CD4-positive, CD25-positive, alpha-beta regulatory T cell (primary cell): ENCODE data around the gene AQP3. TPM values are rescaled to one million over a fixed set of nuclear protein-coding genes. Genes with fewer than 3 reads are reported as not detected.
A peak's percentile ranks its signal among the peaks of the same experiment; 100 is the strongest.

Experiments used
- ATAC-seq, 2 donors: fragments of 150-1000 bp; cut with Tn5 transposase; one replicate each; pipeline ENCODE4 v1.10.0; 2021; ENCODE audit warnings: low read depth in 2 of 2, moderate number of reproducible peaks in 2 of 2, moderate library complexity in 1 of 2
- DNase-seq, 3 donors: peaks; one replicate each; pipeline versions ENCODE4 v3.0.0 to v3.0.0-alpha.2; 2012 to 2022; ENCODE audit warnings: mixed read lengths in 1 of 3
- H3K27ac ChIP-seq: one replicate; pipeline ENCODE4 v1.7.0; 2013; ENCODE audit warnings: mild to moderate bottlenecking, low read length; ENCODE audit not compliant: insufficient read depth, poor library complexity, severe bottlenecking
- H3K27me3 ChIP-seq: one replicate; pipeline ENCODE4 v1.7.0; 2013; ENCODE audit warnings: low read length; ENCODE audit not compliant: control insufficient read depth, insufficient read depth
- H3K36me3 ChIP-seq: one replicate; pipeline ENCODE4 v1.7.0; 2013; ENCODE audit warnings: mild to moderate bottlenecking, low read length, moderate library complexity; ENCODE audit not compliant: control insufficient read depth, insufficient read depth
- H3K4me1 ChIP-seq: 2 replicates; pipeline ENCODE4 v1.7.0; 2013; ENCODE audit warnings: mild to moderate bottlenecking, low read length; ENCODE audit not compliant: insufficient read depth, control insufficient read depth, poor library complexity, severe bottlenecking
- H3K4me3 ChIP-seq: one replicate; pipeline ENCODE4 v1.7.0; 2013; ENCODE audit warnings: low read depth, mild to moderate bottlenecking, low read length, moderate library complexity
- H3K9me3 ChIP-seq, 2 experiments: 1 replicate in 1 of 2; 2 replicates in 1 of 2; pipeline ENCODE4 v1.7.0; 2013; ENCODE audit warnings: low read length in 2 of 2, mild to moderate bottlenecking in 1 of 2, moderate library complexity in 1 of 2; ENCODE audit not compliant: control insufficient read depth in 2 of 2
- H3K27ac Mint-ChIP-seq, 3 donors: one replicate each; pipeline ENCODE4 v1.8.0; 2020 to 2022; ENCODE audit warnings: mild to moderate bottlenecking in 3 of 3, mixed read lengths in 3 of 3, moderate library complexity in 2 of 3
- H3K27me3 Mint-ChIP-seq: one replicate; pipeline ENCODE4 v1.8.0; 2022; ENCODE audit warnings: mild to moderate bottlenecking, mixed read lengths
- H3K36me3 Mint-ChIP-seq: one replicate; pipeline ENCODE4 v1.8.0; 2020; ENCODE audit warnings: mixed read lengths
- H3K4me1 Mint-ChIP-seq, 4 donors: one replicate each; pipeline ENCODE4 v1.8.0; 2020 to 2022; ENCODE audit warnings: mixed read lengths in 4 of 4, mild to moderate bottlenecking in 1 of 4
- H3K4me3 Mint-ChIP-seq, 4 donors: one replicate each; pipeline ENCODE4 v1.8.0; 2020 to 2022; ENCODE audit warnings: mild to moderate bottlenecking in 4 of 4, mixed read lengths in 4 of 4, moderate library complexity in 3 of 4
- H3K9me3 Mint-ChIP-seq, 7 donors: one replicate each; pipeline ENCODE4 v1.8.0; 2020 to 2022; ENCODE audit warnings: mixed read lengths in 7 of 7, mild to moderate bottlenecking in 3 of 7, moderate library complexity in 2 of 7
- polyA plus RNA-seq, 4 donors: library from polyadenylated mRNA; unstranded; fragments of 300-500 nt; fragmentation: Illumina TruSeq; gene quantifications; one replicate each; pipeline ENCODE4 v1.2.3, GENCODE V29; 2021
- total RNA-seq: library from RNA; stranded (reverse); gene quantifications from one replicate; pipeline ENCODE4 v1.2.3, GENCODE V29; 2022

AQP3 gene
- total and polyA plus RNA-seq, 5 donors from 2014 or later: 140 to 543 (median 372) TPM

GRCh38 chr9:33438926-33439680, 8.3 kb downstream of the AQP3 start:
- ATAC-seq: no peak
- H3K4me1 ChIP-seq: peaks cover 9% of the 10 kb centered on the region
- H3K4me1 Mint-ChIP-seq: peaks cover 10 to 39% (median 13%) of the 10 kb centered on the region in 4 donors
- peaks cover 39% of the 10 kb centered on the region for H3K36me3 ChIP-seq
- H3K4me3 Mint-ChIP-seq: peak overlapping the region in 1 of 4 donors; percentile 38
- H3K4me3 ChIP-seq: no peak overlapping the region
- no peaks in the 10 kb centered on the region for H3K9me3 ChIP-seq
- H3K9me3 Mint-ChIP-seq: no peaks in the 10 kb centered on the region
- DNase-seq: no peak
- H3K27ac Mint-ChIP-seq: peak overlapping the region in 1 of 3 donors; percentile 69
- H3K36me3 Mint-ChIP-seq: peaks cover 26% of the 10 kb centered on the region
- H3K27ac ChIP-seq: no peak overlapping the region
- H3K27me3 Mint-ChIP-seq: no peaks in the 10 kb centered on the region
- no peaks in the 10 kb centered on the region for H3K27me3 ChIP-seq

GRCh38 chr9:33437898-33438297, 9.5 kb downstream of the AQP3 start:
- Histone ChIP-seq H3K4me3 (no peak overlapping the region), H3K27ac (no peak overlapping the region), H3K4me1 (no peaks in the 10 kb centered on the region), H3K36me3 (peaks cover 29% of the 10 kb centered on the region), H3K9me3 (no peaks in the 10 kb centered on the region), H3K27me3 (no peaks in the 10 kb centered on the region)
- Mint-ChIP-seq H3K36me3 (peaks cover 22% of the 10 kb centered on the region), H3K4me3 (no peak overlapping the region), H3K27ac (no peak overlapping the region), H3K4me1 (peaks cover 10 to 27% (median 11%) of the 10 kb centered on the region in 4 donors), H3K27me3 (no peaks in the 10 kb centered on the region), H3K9me3 (no peaks in the 10 kb centered on the region)
- no peak for ATAC-seq
- DNase-seq: no peak

GRCh38 chr9:33437205-33437604, 10.2 kb downstream of the AQP3 start:
- Mint-ChIP-seq H3K36me3 (peaks cover 16% of the 10 kb centered on the region), H3K4me1 (peaks cover 10 to 22% (median 11%) of the 10 kb centered on the region in 4 donors), H3K27ac (no peak overlapping the region), H3K27me3 (no peaks in the 10 kb centered on the region), H3K9me3 (no peaks in the 10 kb centered on the region), H3K4me3 (no peak overlapping the region)
- no peak for ATAC-seq
- no peak overlapping the region for H3K4me3 ChIP-seq
- DNase-seq: peak in 1 of 3 donors; percentile 55
- no peaks in the 10 kb centered on the region for H3K9me3 ChIP-seq
- no peaks in the 10 kb centered on the region for H3K4me1 ChIP-seq
- no peaks in the 10 kb centered on the region for H3K27me3 ChIP-seq
- no peak overlapping the region for H3K27ac ChIP-seq
- H3K36me3 ChIP-seq: peaks cover 22% of the 10 kb centered on the region

GRCh38 chr9:33436445-33436844, 10.9 kb downstream of the AQP3 start:
- peaks cover 10 to 18% (median 11%) of the 10 kb centered on the region in 4 donors for H3K4me1 Mint-ChIP-seq

GRCh38 chr9:33435821-33436277, 11.5 kb downstream of the AQP3 start:
- ATAC-seq: no peak
- H3K4me1 Mint-ChIP-seq: peaks cover 7 to 14% (median 8%) of the 10 kb centered on the region in 4 donors
- Histone ChIP-seq H3K27ac (no peak overlapping the region), H3K27me3 (no peaks in the 10 kb centered on the region), H3K4me1 (no peaks in the 10 kb centered on the region), H3K9me3 (no peaks in the 10 kb centered on the region), H3K4me3 (no peak overlapping the region), H3K36me3 (peaks cover 10% of the 10 kb centered on the region)
- H3K27me3 Mint-ChIP-seq: no peaks in the 10 kb centered on the region
- DNase-seq: no peak
- no peaks in the 10 kb centered on the region for H3K9me3 Mint-ChIP-seq
- H3K4me3 Mint-ChIP-seq: peak overlapping the region in 1 of 4 donors; percentile 43
- H3K36me3 Mint-ChIP-seq: peaks cover 10% of the 10 kb centered on the region
- H3K27ac Mint-ChIP-seq: peak overlapping the region in 2 of 3 donors; percentile 71 to 79

More at GRCh38 chr9:33436445-33436844, 10.9 kb downstream of the AQP3 start:
- no peak overlapping the region for H3K27ac ChIP-seq
- Mint-ChIP-seq H3K27ac (no peak overlapping the region), H3K9me3 (no peaks in the 10 kb centered on the region), H3K4me3 (peak overlapping the region in 1 of 4 donors; percentile 35), H3K36me3 (peaks cover 14% of the 10 kb centered on the region), H3K27me3 (no peaks in the 10 kb centered on the region)
- H3K9me3 ChIP-seq: no peaks in the 10 kb centered on the region
- H3K4me1 ChIP-seq: no peaks in the 10 kb centered on the region
- no peak for ATAC-seq
- H3K4me3 ChIP-seq: no peak overlapping the region
- peaks cover 14% of the 10 kb centered on the region for H3K36me3 ChIP-seq
- no peaks in the 10 kb centered on the region for H3K27me3 ChIP-seq
- no peak for DNase-seq

- H3K9me3 ChIP-seq: no peaks in the 10 kb centered on the region
- peak overlapping the region in 1 of 3 donors; percentile 80 for H3K27ac Mint-ChIP-seq
- no peak overlapping the region for H3K4me3 Mint-ChIP-seq
- no peak overlapping the region for H3K27ac ChIP-seq
- no peaks in the 10 kb centered on the region for H3K27me3 Mint-ChIP-seq
- no peak overlapping the region for H3K4me3 ChIP-seq
- DNase-seq (no peak), ATAC-seq (no peak)
- H3K4me1 Mint-ChIP-seq: peaks cover 0 to 7% (median 3%) of the 10 kb centered on the region in 4 donors
- H3K36me3 Mint-ChIP-seq: no peaks in the 10 kb centered on the region
- H3K9me3 Mint-ChIP-seq: no peaks in the 10 kb centered on the region
- H3K4me1 ChIP-seq: no peaks in the 10 kb centered on the region
- no peaks in the 10 kb centered on the region for H3K27me3 ChIP-seq
- no peaks in the 10 kb centered on the region for H3K36me3 ChIP-seq
These were observed 12.9 kb downstream of the AQP3 start for GRCh38 chr9:33434317-33435105.

GRCh38 chr9:33433871-33434270, 13.5 kb downstream of the AQP3 start:
- Histone ChIP-seq H3K4me3 (no peak overlapping the region), H3K9me3 (no peaks in the 10 kb centered on the region), H3K36me3 (no peaks in the 10 kb centered on the region), H3K27me3 (no peaks in the 10 kb centered on the region), H3K4me1 (no peaks in the 10 kb centered on the region), H3K27ac (no peak overlapping the region)
- Mint-ChIP-seq H3K36me3 (no peaks in the 10 kb centered on the region), H3K27ac (peak overlapping the region in 2 of 3 donors; percentile 38 to 80), H3K27me3 (no peaks in the 10 kb centered on the region), H3K4me3 (no peak overlapping the region), H3K9me3 (no peaks in the 10 kb centered on the region), H3K4me1 (peaks cover 0 to 7% (median 3%) of the 10 kb centered on the region in 4 donors)
- ATAC-seq: no peak
- DNase-seq: no peak
